Activated naive CD8-positive, alpha-beta T cell treated with anti-CD3 and anti-CD28 coated beads for 36 hours (primary cell): ENCODE measurements around the gene SLX9. TPM values are rescaled to one million over a fixed set of nuclear protein-coding genes. Genes with fewer than 3 reads are reported as not detected.
"Not testable (repeated sequence)": the region's sequence is repeated elsewhere in the genome, so short reads cannot be mapped to it uniquely, and the experiment has no call there.

Experiments
- DNase-seq: peaks from one replicate; pipeline ENCODE4 v3.0.0; 2021
- H3K27ac Mint-ChIP-seq: one replicate; pipeline ENCODE4 v1.8.0; 2022; ENCODE audit warnings: mild to moderate bottlenecking, moderate library complexity, mixed read lengths
- H3K27me3 Mint-ChIP-seq: one replicate; pipeline ENCODE4 v1.8.0; 2022; ENCODE audit warnings: mild to moderate bottlenecking, mixed read lengths
- H3K36me3 Mint-ChIP-seq: one replicate; pipeline ENCODE4 v1.8.0; 2021; ENCODE audit warnings: mild to moderate bottlenecking, mixed read lengths
- H3K4me1 Mint-ChIP-seq: one replicate; pipeline ENCODE4 v1.8.0; 2021; ENCODE audit warnings: mixed read lengths
- H3K4me3 Mint-ChIP-seq: one replicate; pipeline ENCODE4 v1.8.0; 2022; ENCODE audit warnings: mild to moderate bottlenecking, moderate library complexity, mixed read lengths
- H3K9me3 Mint-ChIP-seq: one replicate; pipeline ENCODE4 v1.8.0; 2022; ENCODE audit warnings: mixed read lengths
- total RNA-seq, 2 experiments: library from RNA; stranded (reverse); gene quantifications; one replicate each; pipeline ENCODE4 v1.2.3, GENCODE V29; 2021

SLX9 gene
- total RNA-seq, 2 experiments from 2014 or later, result 85.9 to 93.6 TPM

GRCh38 chr21:45017039-45017960, 77.5 kb downstream of the SLX9 start:
- DNase-seq, result no peak
- H3K27me3 Mint-ChIP-seq, result peaks cover 48% of the 10 kb centered on the region
- no peaks in the 10 kb centered on the region for H3K9me3 Mint-ChIP-seq
- H3K27ac Mint-ChIP-seq, result no peak overlapping the region
- H3K36me3 Mint-ChIP-seq, result no peaks in the 10 kb centered on the region
- H3K4me1 Mint-ChIP-seq, result peaks cover 3% of the 10 kb centered on the region
- H3K4me3 Mint-ChIP-seq, result peak overlapping the region; percentile 61

- DNase-seq, result no peak
- H3K4me3 Mint-ChIP-seq, result peak overlapping the region; percentile 61
- no peak overlapping the region for H3K27ac Mint-ChIP-seq
- peaks cover under 1% of the 10 kb centered on the region for H3K9me3 Mint-ChIP-seq
- peaks cover 3% of the 10 kb centered on the region for H3K4me1 Mint-ChIP-seq
- no peaks in the 10 kb centered on the region for H3K36me3 Mint-ChIP-seq
- H3K27me3 Mint-ChIP-seq, result peaks cover 44% of the 10 kb centered on the region
These were observed 78.6 kb downstream of the SLX9 start for GRCh38 chr21:45018131-45019075.

GRCh38 chr21:45019076-45019886, 79.5 kb downstream of the SLX9 start:
- DNase-seq, result no peak
- Mint-ChIP-seq H3K9me3 (peaks cover 4% of the 10 kb centered on the region), H3K36me3 (no peaks in the 10 kb centered on the region), H3K4me1 (peaks cover 3% of the 10 kb centered on the region), H3K27me3 (peaks cover 44% of the 10 kb centered on the region), H3K4me3 (no peak overlapping the region), H3K27ac (no peak overlapping the region)

GRCh38 chr21:45019887-45020537, 80.2 kb downstream of the SLX9 start:
- H3K4me3 Mint-ChIP-seq, result no peak overlapping the region
- H3K27ac Mint-ChIP-seq, result no peak overlapping the region
- H3K4me1 Mint-ChIP-seq, result peaks cover 3% of the 10 kb centered on the region
- peaks cover 42% of the 10 kb centered on the region for H3K27me3 Mint-ChIP-seq
- no peaks in the 10 kb centered on the region for H3K36me3 Mint-ChIP-seq
- peaks cover 9% of the 10 kb centered on the region for H3K9me3 Mint-ChIP-seq
- no peak for DNase-seq

- no peak for DNase-seq
- no peak overlapping the region for H3K27ac Mint-ChIP-seq
- H3K4me3 Mint-ChIP-seq, result no peak overlapping the region
- H3K4me1 Mint-ChIP-seq, result peaks cover 3% of the 10 kb centered on the region
- no peaks in the 10 kb centered on the region for H3K36me3 Mint-ChIP-seq
- H3K9me3 Mint-ChIP-seq, result peaks cover 11% of the 10 kb centered on the region
- peaks cover 33% of the 10 kb centered on the region for H3K27me3 Mint-ChIP-seq
These were observed 81.0 kb downstream of the SLX9 start for GRCh38 chr21:45020629-45021427.

GRCh38 chr21:45021428-45022347, 81.9 kb downstream of the SLX9 start:
- no peak for DNase-seq
- H3K27ac Mint-ChIP-seq, result no peak overlapping the region
- H3K27me3 Mint-ChIP-seq, result peaks cover 25% of the 10 kb centered on the region
- no peak overlapping the region for H3K4me3 Mint-ChIP-seq
- H3K9me3 Mint-ChIP-seq, result peaks cover 11% of the 10 kb centered on the region
- H3K36me3 Mint-ChIP-seq, result no peaks in the 10 kb centered on the region
- peaks cover 3% of the 10 kb centered on the region for H3K4me1 Mint-ChIP-seq

GRCh38 chr21:45022348-45022675, 82.5 kb downstream of the SLX9 start:
- peaks cover 11% of the 10 kb centered on the region for H3K9me3 Mint-ChIP-seq
- peaks cover 3% of the 10 kb centered on the region for H3K4me1 Mint-ChIP-seq
- H3K27ac Mint-ChIP-seq, result no peak overlapping the region
- H3K27me3 Mint-ChIP-seq, result peaks cover 20% of the 10 kb centered on the region
- no peaks in the 10 kb centered on the region for H3K36me3 Mint-ChIP-seq
- DNase-seq, result no peak
- H3K4me3 Mint-ChIP-seq, result no peak overlapping the region

GRCh38 chr21:45022736-45023135, 82.9 kb downstream of the SLX9 start:
- Mint-ChIP-seq H3K36me3 (no peaks in the 10 kb centered on the region), H3K27me3 (peaks cover 15% of the 10 kb centered on the region), H3K27ac (no peak overlapping the region), H3K9me3 (peaks cover 11% of the 10 kb centered on the region), H3K4me1 (peaks cover 3% of the 10 kb centered on the region), H3K4me3 (no peak overlapping the region)
- DNase-seq, result no peak

GRCh38 chr21:45024516-45024915, 84.7 kb downstream of the SLX9 start:
- not testable (repeated sequence) for H3K27ac Mint-ChIP-seq, H3K27me3 Mint-ChIP-seq, H3K36me3 Mint-ChIP-seq, H3K4me3 Mint-ChIP-seq, DNase-seq, H3K4me1 Mint-ChIP-seq
- peaks cover 11% of the 10 kb centered on the region for H3K9me3 Mint-ChIP-seq

GRCh38 chr21:45026066-45026745, 86.4 kb downstream of the SLX9 start:
- no peaks in the 10 kb centered on the region for H3K36me3 Mint-ChIP-seq
- no peak overlapping the region for H3K27ac Mint-ChIP-seq
- DNase-seq, result no peak
- no peaks in the 10 kb centered on the region for H3K27me3 Mint-ChIP-seq
- peaks cover 11% of the 10 kb centered on the region for H3K9me3 Mint-ChIP-seq
- H3K4me1 Mint-ChIP-seq, result no peaks in the 10 kb centered on the region
- H3K4me3 Mint-ChIP-seq, result no peak overlapping the region
